ENCODE data around the gene PRICKLE2. TPM values are rescaled to one million over a fixed set of nuclear protein-coding genes. Genes with fewer than 3 reads are reported as not detected.

PRICKLE2 gene
- total RNA-seq, 8 experiments from 2014 or later: 2.1 to 43.1 (median 12.0) TPM

DNA sequence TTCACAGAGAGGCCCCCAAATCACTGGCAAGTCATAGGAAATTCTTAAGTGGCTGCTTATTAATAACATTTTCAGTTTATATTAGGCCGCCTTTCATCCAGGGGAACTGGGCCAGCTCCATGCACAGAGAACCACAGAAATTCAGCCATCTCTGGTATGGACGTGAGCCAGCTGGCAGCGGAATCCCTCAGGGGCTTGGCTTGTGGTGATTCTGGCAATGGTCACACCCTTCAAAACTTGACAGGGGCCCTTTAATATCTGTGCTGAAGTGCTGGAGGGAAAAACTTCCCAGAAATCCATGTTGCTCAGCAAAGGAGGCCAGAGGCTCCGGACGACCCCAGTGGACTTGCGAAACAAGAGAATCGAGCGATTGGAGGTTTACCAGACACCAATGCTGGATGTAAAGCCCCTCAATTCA lies 11.3 kb downstream of the PRICKLE2 start:
- ATAC-seq (replicated peaks in 6 of 8): peak in 3 of 8 experiments; percentile 45 to 71 (median 49)

DNA sequence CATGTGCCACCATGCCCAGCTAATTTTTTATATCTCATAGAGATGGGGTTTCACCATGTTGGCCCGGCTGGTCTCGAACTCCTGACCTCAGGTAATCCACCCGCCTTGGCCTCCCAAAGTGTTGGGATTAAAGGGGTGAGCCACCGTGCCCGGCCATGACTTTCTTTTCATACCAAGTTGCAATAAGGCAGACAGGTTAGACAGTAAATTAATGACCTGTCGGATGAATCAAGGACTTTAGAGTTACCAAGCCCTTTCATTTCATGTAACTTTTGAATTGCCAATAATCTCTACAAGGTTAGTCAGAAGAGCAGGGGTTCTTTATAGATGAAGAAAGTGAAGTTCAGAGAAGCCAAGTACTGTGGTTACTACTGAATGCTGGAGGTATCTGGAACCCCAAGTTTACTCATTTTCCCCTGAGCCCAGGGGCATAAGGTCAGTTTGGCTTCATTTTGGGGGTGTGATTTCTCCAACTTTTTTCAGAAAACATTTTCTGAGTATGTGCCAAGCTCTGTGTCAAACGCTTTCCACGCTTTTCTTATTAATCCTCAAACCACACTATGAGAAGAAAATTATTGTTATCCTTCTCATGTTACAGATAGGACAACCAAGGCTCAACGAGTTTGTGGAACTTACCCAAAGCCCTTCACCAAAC lies 11.9 kb downstream of the PRICKLE2 start:
- in situ Hi-C loops (cut with MboI; ENCODE audit: low pct_unique_long_range_greater_than_20kb in 2 of 9, low sequenced_read_pairs in 9 of 9, unreplicated experiment in 9 of 9): loop anchor here in 2 of 9 experiments (25.0 kb wide), 1 partner anchor 176 kb away; no protein-coding TSS in a partner anchor
- Histone ChIP-seq H3K27ac (no peak overlapping the region), H3K4me3 (no peak overlapping the region), H3K4me1 (replicated peaks in 1 of 2) (peaks cover 13 to 18% of the 10 kb centered on the region in 2 donors)
- 38 to 100% (median 85%) methylated on average over 1 to 9 of the region's 9 CpGs for WGBS, 10 experiments
- no peak for ATAC-seq (replicated peaks in 6 of 8)

More for the DNA sequence above, 11.3 kb downstream of the PRICKLE2 start:
- in situ Hi-C loops (cut with MboI; ENCODE audit: low pct_unique_long_range_greater_than_20kb in 2 of 9, low sequenced_read_pairs in 9 of 9, unreplicated experiment in 9 of 9): loop anchor here in 2 of 9 experiments (25.0 kb wide), 1 partner anchor 177 kb away; no protein-coding TSS in a partner anchor
- Histone ChIP-seq H3K27ac (no peak overlapping the region), H3K4me3 (no peak overlapping the region), H3K4me1 (replicated peaks in 1 of 2) (peaks cover 16 to 18% of the 10 kb centered on the region in 2 donors)
- WGBS, 10 experiments: 19 to 100% (median 92%) methylated on average over 1 to 8 of the region's 8 CpGs; no CpG with 5 or more reads in 2 of the 10 experiments

DNA sequence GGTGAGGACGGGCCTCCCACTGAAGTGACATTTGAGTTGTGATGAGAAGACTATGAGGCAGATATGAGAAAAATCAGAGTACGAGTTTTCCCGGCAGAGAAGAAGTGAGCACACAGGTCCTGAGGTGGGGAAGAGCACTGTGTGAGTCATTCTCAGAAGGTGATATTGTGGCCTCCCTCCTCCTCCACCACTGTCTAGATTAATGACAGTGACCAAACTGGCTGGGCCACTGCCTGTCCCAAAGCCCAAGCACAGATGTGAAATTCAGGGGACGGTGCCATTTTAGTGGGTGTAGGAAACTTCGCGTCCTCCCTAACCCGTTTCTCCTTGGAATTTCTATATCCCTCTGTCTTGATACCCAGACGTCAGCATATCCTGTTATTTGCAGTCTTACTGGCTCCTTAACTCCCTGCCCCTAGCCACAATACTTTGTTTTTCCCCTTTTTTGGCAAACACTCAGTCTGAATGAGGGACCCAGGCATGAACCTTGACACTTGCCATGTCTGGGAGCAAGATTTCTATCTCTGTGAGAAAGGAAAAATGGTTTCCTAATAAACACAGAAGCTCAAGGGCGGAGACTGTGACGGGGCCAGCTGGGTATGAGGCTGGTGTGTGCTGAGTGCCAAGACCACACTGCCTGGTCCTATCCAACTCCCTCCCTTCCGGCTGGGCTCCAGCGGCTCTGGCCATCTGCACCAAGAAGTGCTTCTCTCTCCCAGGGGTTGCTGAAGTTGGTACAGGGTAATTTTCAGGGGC lies 15.2 kb downstream of the PRICKLE2 start:
- peaks cover under 1 to 3% of the 10 kb centered on the region in 2 donors for H3K4me1 ChIP-seq (replicated peaks in 1 of 2)
- in situ Hi-C loops (cut with MboI; ENCODE audit: low pct_unique_long_range_greater_than_20kb in 2 of 9, low sequenced_read_pairs in 9 of 9, unreplicated experiment in 9 of 9): loop anchor here in 2 of 9 experiments (25.0 kb wide), 1 partner anchor 173 kb away; no protein-coding TSS in a partner anchor
- no peak overlapping the region for H3K4me3 ChIP-seq
- WGBS, 10 experiments: 0 to 100% (median 82%) methylated on average over 1 to 10 of the region's 12 CpGs
- peak in 2 of 8 experiments; percentile 25 to 47 for ATAC-seq (replicated peaks in 6 of 8)
- no peak overlapping the region for H3K27ac ChIP-seq

DNA sequence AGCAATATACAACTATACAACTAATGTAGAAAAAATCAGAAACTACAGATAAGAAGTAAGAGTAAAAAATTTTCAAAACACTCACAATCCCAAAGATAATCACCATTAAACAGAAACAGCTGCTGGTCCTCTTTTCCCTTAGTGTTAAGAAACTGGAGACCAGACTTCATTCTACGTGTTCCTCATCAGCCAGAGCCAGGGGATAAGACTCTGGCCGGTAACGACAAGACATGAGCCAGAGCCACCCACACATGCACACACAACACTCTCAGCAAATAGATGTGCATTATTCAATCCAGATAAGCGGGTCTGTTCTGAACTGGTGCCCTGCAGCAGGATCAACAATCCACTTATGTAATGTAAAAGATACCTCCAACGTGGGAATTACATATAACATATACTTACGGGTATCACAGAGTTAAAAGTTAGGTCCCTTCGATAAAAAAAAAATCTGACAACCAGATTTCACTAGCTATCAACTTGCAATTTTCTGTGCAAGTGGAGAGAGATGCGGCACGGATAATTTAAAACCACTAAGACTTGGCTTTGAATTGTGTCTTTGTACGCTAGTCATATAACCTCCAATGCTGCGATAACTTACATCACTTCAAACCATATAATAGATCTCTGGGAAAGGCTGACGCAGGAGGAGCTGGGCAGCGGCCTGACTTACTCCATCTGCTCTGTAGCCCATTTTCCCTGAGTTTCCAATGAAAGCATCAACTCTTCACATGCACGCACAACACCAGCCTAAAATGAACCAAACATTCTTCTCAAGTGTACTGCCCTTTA lies 17.8 kb downstream of the PRICKLE2 start:
- WGBS, 10 experiments: 20 to 100% (median 81%) methylated on average over 2 to 13 of the region's 14 CpGs
- in situ Hi-C loops (cut with MboI; ENCODE audit: low pct_unique_long_range_greater_than_20kb in 2 of 9, low sequenced_read_pairs in 9 of 9, unreplicated experiment in 9 of 9): loop anchor here in 2 of 9 experiments (25.0 kb wide), 1 partner anchor 170 kb away; no protein-coding TSS in a partner anchor
- Histone ChIP-seq H3K4me3 (no peak overlapping the region), H3K4me1 (replicated peaks in 1 of 2) (peaks cover 3 to 10% of the 10 kb centered on the region in 2 donors), H3K27ac (no peak overlapping the region)
- ATAC-seq (replicated peaks in 6 of 8): peak in 3 of 8 experiments; percentile 83 to 96 (median 85)

DNA sequence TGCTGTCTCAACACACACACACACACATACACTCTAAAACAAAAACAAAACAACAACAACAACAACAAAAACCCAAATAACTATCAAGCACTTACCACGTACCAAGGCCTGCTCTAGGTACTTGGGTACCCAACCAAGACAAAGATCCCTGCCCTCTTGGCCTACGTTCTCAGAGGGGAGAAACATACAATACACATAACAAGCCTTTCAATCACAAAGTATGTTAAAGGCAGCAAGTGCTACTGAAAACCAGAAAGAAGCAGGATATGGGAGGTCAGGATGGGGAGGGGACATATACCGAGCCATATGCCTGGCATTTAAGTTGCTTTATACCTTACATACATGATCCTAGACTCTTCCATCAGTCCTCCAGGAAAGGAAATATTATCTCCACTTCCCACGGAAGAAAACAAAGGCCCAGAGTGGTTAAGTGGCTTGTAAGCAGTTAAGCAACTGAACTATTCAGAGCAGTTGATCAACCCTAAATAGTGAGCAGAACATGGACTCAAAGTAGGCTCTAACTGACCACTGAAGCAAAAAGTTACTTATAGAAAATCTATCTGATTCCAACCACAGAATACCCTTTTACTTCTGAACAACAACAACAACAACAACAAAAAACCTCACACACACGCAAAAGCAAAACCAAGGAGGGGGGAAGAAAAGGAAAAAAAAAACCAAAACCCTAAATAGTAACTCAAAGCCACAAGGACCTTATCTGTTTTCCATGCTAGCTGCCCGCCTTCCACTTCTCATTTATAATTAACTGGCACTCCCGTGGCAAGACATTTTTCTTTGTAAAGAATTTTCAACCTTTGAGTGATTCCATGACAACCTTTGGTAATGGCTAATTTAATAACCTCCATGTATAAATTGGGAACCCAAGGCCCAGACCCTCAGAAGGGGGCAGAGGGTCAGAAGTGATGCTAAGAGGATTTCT lies 21.0 kb downstream of the PRICKLE2 start:
- H3K27ac ChIP-seq: no peak overlapping the region
- no peak for ATAC-seq (replicated peaks in 6 of 8)
- H3K4me3 ChIP-seq: no peak overlapping the region
- 70 to 100% (median 87%) methylated on average over 2 to 6 of the region's 7 CpGs; no CpG with 5 or more reads in 1 of the 10 experiments for WGBS, 10 experiments
- H3K4me1 ChIP-seq (replicated peaks in 1 of 2): peaks cover 3 to 13% of the 10 kb centered on the region in 2 donors
- in situ Hi-C loops (cut with MboI; ENCODE audit: low pct_unique_long_range_greater_than_20kb in 2 of 9, low sequenced_read_pairs in 9 of 9, unreplicated experiment in 9 of 9): loop anchor here in 2 of 9 experiments (25.0 kb wide), 1 partner anchor 167 kb away; no protein-coding TSS in a partner anchor

DNA sequence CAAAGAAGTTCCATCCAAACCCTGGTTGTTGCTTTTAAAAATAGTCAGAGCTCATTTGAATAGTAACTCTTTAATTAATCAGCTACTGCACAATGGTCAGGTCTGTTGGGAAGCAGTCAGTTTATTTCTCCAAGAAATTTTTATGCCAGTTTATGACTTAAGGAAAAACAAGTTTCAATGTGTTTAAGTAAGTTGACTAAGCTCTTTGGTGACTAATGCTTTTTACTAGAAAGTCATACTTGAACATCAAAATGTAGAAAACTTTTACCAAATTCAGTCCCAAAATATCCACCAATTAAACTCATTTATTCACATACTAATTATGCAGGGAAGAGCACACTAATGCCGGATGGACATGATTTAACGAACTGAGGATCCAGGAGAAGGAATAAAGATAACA lies 22.1 kb downstream of the PRICKLE2 start:
- no peak overlapping the region for H3K4me3 ChIP-seq
- in situ Hi-C loops (cut with MboI; ENCODE audit: low pct_unique_long_range_greater_than_20kb in 2 of 9, low sequenced_read_pairs in 9 of 9, unreplicated experiment in 9 of 9): loop anchor here in 2 of 9 experiments (25.0 kb wide), 1 partner anchor 166 kb away; no protein-coding TSS in a partner anchor
- no peak overlapping the region for H3K27ac ChIP-seq
- peaks cover 3 to 14% of the 10 kb centered on the region in 2 donors for H3K4me1 ChIP-seq (replicated peaks in 1 of 2)
- ATAC-seq (replicated peaks in 6 of 8): no peak
- WGBS, 10 experiments: 40 to 100% (median 92%) methylated on average over 1 to 2 of the region's 2 CpGs

DNA sequence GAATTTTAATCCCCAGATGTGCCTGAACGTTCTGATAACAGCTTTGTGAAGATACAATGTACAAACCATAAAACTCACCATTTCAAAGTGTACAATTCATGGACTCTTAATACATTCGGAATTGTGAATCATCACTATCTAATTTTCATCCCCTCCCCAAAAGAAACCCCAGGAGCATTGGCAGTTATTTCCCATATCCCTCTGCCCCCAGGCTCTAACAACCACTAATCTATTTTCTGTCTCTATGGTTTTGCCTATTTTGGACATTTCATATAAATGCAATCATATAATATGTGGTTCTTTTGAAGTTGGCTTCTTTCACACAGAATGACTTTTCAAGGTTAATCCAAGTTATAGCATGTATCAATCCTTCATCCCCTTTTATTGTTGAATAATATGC lies 25.3 kb downstream of the PRICKLE2 start:
- WGBS, 10 experiments: 10 to 100% (median 78%) methylated on average over 1 to 2 of the region's 2 CpGs; no CpG with 5 or more reads in 3 of the 10 experiments
- no peak overlapping the region for H3K27ac ChIP-seq
- no peak overlapping the region for H3K4me3 ChIP-seq
- peaks cover 3 to 9% of the 10 kb centered on the region in 2 donors for H3K4me1 ChIP-seq (replicated peaks in 1 of 2)
- no peak for ATAC-seq (replicated peaks in 6 of 8)
- in situ Hi-C loops (cut with MboI; ENCODE audit: low pct_unique_long_range_greater_than_20kb in 2 of 9, low sequenced_read_pairs in 9 of 9, unreplicated experiment in 9 of 9): loop anchor here in 3 of 9 experiments (25.0 kb wide), 1 partner anchor 163 kb away; no protein-coding TSS in a partner anchor

DNA sequence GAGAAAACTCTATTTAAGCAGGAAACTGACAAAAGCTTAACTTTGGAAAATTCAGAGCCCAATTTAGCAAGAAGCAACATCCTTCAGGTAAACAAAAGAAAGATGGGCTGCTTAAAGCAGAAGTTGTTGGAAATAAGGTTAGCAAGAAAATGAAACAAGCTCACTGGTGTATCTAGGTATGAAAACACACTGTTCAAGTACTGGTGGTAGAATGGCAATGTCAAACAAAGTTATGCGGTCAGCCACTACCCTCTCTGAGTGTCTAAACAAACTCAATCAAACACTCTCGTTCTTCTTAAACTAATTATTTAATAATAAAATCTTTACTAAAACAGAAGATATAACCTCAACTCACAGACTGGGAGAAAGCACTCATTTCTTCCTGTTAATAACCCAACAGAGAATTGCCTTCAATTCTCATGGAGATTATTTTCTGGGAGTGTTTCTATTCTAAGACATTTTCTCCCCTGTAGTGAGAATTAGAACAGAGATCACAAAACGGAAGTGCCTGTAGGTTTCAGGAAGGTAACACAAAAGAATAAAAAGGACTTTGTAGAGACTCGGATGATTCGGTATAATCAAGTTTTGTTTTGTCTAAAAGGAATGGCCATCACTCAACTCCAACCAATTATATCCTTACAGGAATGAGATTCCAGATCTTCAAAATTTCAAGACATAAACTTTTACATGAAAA lies 28.9 kb downstream of the PRICKLE2 start:
- WGBS, 10 experiments: 67 to 100% (median 89%) methylated on average over 1 to 5 of the region's 5 CpGs; no CpG with 5 or more reads in 1 of the 10 experiments
- H3K4me1 ChIP-seq (replicated peaks in 1 of 2): peaks cover 0 to 4% of the 10 kb centered on the region in 2 donors
- no peak overlapping the region for H3K4me3 ChIP-seq
- no peak for ATAC-seq (replicated peaks in 6 of 8)
- H3K27ac ChIP-seq: no peak overlapping the region
- in situ Hi-C loops (cut with MboI; ENCODE audit: low pct_unique_long_range_greater_than_20kb in 2 of 9, low sequenced_read_pairs in 9 of 9, unreplicated experiment in 9 of 9): loop anchor here in 1 of 9 experiments (25.0 kb wide), 1 partner anchor 159 kb away; no protein-coding TSS in a partner anchor

DNA sequence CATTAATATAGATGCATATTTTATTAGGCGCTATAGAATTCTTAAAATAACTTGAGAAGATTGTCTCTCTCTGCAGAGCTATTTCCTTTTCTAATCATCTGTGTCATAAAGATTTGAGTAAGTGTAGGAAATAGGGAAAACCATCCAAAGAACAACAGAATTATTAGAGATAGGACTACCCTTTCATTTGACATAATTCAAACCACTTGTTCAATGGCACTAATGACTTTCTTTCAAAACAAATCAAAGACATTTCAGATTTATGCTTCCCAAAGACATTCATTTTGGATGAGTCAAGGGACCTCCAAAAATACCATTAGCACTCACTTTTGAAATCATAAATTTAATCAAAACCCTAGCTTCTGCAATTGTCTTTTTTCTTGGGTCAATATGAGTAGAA lies 29.5 kb downstream of the PRICKLE2 start:
- WGBS, 10 experiments: 33 to 100% (median 100%) methylated on average over 1 of the region's 1 CpG; no CpG with 5 or more reads in 1 of the 10 experiments
- in situ Hi-C loops (cut with MboI; ENCODE audit: low pct_unique_long_range_greater_than_20kb in 2 of 9, low sequenced_read_pairs in 9 of 9, unreplicated experiment in 9 of 9): loop anchor here in 1 of 9 experiments (25.0 kb wide), 1 partner anchor 158 kb away; no protein-coding TSS in a partner anchor
- Histone ChIP-seq H3K27ac (no peak overlapping the region), H3K4me3 (no peak overlapping the region), H3K4me1 (replicated peaks in 1 of 2) (peaks cover 0 to 4% of the 10 kb centered on the region in 2 donors)
- no peak for ATAC-seq (replicated peaks in 6 of 8)

DNA sequence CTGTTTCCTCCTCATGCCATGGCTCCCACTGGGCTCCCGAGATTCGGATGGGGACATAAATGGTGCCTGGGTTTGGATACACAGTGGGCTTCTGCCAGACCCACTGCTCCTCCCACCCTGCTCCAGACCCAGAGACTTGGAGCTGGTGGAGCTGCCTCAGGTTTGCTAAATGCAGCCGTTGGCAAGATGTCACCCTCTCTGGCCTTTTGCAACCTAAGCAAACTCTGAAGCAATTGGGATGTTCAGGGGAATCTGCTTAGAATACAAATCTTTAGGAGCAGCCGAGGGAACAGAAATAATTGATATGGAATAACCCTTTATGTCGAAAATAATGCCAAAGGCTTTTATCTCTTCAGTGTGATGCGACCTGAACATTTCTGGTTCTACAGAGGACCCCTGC lies 33.4 kb downstream of the PRICKLE2 start:
- no peak overlapping the region for H3K27ac ChIP-seq
- in situ Hi-C loops (cut with MboI; ENCODE audit: low pct_unique_long_range_greater_than_20kb in 2 of 9, low sequenced_read_pairs in 9 of 9, unreplicated experiment in 9 of 9): loop anchor here in 1 of 9 experiments (25.0 kb wide), 1 partner anchor 155 kb away; no protein-coding TSS in a partner anchor
- no peak overlapping the region for H3K4me3 ChIP-seq
- peaks cover 29% of the 10 kb centered on the region in 2 donors for H3K4me1 ChIP-seq (replicated peaks in 1 of 2)
- ATAC-seq (replicated peaks in 6 of 8): no peak
- WGBS, 10 experiments: 40 to 100% (median 85%) methylated on average over 1 to 6 of the region's 6 CpGs; no CpG with 5 or more reads in 2 of the 10 experiments

All from motor neuron (in vitro differentiated cells).